Measurements from ENCODE around the gene MCC.

Gene MCC

DNA sequence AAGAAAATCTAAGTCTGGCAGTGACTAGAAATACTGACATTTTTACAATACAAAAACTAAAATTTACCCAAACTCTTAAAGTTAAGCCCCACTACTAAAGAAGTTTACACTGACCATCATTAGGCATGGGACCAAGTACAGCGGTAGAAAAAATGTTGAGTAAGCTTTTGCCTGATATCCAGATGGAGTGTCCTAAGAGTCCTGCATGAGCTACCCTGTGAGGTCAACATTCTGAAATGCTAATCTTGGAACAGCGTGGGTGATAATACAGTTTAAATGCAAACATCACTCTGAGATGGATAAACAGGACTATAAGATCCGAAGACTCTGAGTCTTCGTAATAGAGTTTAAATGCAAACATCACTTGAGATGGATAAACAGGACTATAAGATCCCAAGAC is 322.0 kb downstream of the MCC start:
- DNase-seq = no peak

DNA sequence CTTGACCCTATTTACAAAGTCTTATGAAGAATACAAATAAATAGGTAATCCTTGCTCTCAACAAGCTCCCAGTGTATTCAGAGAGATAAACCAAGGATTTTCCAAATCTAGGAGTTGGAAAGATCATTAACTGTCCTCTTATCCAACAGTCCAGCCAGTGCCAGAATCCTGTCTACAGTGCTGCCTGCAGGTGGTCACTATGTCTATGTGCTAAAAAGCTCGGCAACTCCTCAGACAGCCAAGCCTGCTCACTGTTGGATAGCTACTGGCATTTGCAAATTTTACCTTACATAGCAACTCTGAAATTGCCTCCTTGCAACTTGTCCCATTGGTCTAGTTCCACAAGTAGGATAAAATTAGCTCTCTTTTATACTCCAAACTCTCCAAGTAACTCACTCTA is 324.2 kb downstream of the MCC start:
- no peak for DNase-seq

DNA sequence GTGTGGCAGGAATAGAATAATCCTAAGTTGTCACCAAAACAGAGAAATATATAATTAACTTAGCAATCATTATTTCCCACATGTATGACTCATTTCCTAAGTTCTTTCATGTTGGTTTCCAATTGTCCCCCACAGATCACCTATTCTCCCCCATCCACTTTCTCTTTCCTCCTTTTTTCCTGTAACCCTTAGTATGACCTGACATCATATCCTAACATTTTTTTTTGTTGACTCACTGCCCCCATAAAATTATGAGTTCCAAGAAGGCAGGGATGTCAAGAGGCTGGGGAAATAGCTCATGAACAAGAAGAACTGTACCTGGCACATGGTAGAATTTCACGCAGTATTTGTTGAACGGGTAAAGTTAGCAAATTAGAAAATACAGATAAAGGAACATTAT is 324.9 kb downstream of the MCC start:
- DNase-seq = no peak

DNA sequence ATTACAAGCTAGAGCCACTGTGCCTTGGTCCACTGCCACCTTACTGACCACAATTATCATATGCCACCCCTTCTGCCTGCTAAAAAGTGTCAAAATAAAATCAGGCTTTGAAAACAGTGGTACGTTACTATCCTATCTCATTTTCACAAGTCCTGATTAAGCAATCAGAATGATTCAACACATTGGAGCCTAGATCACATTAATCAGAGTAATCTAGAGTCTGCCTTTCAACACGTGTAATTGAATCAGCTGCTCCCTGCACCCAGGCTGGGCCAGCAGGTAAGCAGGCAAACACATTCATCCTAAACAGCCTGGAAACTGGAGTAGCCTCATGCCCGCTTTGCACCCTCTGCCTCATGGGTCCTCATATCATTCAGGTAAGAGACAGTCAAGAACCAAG is 325.5 kb downstream of the MCC start:
- DNase-seq = no peak

DNA sequence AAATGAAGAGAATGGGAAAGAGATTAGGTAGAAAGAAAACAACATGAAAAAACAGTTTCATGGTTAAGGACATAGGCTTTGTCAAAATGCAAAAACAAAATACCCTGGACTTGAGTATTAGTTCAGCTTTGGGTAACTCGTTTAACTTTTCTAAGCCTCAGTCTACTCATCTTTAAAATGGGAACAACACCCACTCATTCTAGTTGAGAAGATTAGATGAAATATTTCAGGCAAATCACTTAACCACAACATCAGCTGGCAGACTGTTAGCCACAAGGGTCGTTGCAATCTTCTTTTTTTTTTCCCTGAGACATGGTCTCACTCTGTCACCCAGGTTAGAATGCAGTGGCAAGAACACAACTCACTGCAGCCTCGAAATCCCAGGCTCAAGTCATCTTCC is 326.0 kb downstream of the MCC start:
- no peak for DNase-seq

DNA sequence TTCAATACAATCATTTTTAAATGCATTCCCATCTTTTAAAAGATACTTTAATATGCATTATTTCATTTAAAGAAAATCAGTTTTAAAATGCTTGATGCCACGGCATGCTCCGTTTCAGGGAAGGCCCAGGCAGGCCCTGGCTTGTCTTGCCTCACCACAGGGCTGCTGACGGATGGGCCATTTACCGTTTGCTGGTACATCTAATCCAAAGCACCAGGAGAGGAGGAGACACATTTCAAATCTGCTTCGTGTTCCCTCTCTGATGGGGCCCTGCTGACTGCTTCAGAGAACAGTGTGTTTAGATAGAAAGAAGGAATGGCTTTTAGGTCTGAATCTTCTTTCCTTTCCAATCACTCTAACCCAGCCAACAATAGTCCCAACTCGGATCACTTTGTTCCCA is 326.4 kb downstream of the MCC start:
- DNase-seq = no peak

DNA sequence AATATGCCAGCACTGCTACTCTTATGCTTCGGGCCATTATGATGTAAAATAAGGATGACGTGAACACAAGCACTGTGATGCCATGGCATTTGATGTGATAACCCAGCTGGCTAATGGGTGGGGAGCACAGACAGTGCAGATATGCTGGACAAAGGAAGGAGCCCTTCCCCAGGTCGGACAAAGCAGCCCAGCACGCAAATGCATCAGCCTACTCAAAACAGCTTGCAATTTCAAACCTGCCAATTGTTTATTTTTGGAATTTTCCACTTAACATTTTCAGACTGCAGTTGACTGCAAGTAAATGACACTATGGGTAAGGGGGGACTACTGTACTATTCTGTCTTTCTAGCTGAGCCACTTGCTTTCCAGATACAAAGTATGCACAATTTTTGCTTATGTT is 330.4 kb downstream of the MCC start:
- DNase-seq = no peak

DNA sequence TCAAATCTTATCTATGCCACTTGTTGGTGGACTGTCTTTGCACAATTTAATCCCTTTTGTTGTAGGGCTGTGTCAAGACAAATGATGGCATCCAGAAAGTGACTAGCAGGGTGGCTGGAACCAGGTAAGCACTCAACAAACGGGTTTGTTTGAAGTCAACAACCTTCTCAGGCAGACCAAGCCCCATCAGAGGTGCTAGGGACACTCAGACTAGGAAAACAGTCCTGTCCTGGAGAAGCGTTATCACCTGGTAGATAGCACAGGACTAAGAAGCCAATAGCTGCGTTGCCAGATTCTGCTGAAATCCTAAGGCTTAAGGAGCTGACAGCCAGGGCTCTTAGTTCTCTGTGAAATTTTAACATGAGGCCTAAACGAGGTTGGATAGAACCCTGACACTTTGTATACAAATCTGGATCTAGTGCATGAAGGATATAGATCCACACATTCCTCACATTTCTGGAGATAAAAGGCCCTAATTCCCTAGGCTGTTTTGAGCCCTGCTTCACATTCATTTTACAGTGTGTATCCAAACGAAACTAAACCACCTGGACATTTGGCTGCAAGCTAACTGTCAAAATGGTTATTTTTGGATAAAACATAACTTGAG is 331.9 kb downstream of the MCC start:
- no peak for DNase-seq

DNA sequence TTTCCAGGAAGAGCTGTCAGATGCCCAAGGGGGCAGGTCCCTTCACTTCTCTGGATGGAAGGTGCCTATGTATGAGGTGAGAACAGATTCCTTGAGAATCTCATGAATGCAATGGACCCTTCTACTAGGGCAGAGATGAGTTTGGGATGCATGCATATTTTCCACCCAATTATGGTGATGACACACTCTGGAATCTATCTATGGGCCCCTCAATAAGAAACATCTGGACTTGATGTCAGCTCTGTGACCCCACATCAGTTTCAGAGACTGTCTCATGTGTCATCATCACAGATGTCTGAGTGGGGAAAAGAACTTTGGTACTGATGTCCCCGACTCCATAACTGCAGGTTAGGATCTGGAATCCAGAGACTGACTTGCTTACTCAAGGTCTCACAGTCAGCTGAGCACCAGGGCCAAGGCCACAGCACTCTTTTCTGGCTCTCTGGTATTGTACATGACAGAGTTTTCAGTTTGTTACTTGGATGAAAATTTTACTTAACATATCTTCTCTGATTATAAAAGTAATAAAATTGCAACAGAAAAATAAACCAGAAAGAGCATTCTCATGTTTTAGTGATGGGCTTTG is 334.6 kb downstream of the MCC start:
- no peak for DNase-seq

DNA sequence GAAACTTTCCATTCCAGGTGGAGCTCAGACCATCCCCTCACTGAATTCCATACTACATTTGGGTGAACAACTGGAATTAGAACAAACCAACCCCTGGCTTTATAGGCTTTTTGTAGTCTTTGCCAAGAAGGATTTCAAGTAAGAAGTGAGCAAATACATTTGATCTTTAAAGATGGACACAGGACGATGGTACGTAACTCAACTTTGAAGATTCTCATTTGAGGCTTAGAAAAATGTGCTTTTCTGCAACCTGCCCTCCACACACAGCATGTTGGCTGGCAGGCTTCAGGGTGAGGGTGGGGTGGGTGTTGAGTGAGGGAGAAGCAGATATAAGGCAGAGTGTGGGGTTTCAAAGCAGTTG is 335.9 kb downstream of the MCC start:
- no peak for DNase-seq

DNA sequence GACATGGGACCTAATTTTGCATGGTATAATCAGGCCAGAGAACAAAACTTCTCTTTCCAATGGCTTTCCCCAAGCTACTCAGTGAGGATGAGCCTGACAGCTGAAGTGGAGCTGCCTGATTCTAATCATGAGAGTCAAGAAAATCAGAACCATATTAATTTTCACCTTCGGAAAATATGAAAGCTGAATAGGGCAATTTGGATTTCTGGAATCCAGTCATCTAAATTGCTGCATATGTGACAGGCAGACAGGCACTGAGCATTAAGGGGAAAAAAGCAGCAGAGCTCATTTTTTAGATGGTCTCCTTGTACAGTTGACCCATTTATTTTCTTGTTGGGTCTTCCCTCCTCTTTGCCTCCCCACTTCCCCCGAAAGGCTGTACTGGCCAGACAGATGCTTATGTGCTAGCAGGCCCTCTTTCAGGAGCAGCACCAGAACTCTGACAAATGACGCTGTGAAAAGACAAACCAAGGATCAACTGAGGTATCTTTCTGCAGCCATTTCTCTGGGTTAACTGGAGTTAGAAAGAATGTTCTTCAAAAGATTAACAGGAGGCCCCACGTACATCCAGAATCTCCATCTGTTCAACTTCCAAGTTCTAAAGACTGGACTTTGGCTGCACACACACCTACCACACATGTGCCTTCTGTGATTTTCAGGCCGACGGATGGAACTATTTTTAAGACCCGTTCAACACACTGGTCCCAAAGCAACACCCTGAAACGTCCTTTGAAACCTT is 336.4 kb downstream of the MCC start:
- DNase-seq = no peak

DNA sequence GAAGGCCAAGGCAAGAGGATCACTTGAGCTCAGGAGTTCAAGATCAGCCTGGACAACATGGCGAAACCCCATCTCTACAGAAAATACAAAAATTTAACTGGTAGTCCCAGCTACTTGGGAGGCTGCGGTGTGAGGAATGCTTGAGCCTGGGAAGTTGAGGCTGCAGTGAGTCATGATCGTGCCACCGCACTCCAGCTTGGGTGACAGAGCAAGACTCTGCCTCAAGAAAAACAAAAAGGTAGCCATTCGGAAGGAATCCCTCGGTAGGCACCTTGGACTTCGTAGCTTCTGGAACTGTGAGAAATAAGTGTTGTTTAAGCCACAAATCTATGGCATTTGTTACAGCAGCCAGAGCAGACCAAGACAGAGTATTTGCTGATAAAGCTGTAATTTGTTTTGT is 337.4 kb downstream of the MCC start:
- DNase-seq = no peak

DNA sequence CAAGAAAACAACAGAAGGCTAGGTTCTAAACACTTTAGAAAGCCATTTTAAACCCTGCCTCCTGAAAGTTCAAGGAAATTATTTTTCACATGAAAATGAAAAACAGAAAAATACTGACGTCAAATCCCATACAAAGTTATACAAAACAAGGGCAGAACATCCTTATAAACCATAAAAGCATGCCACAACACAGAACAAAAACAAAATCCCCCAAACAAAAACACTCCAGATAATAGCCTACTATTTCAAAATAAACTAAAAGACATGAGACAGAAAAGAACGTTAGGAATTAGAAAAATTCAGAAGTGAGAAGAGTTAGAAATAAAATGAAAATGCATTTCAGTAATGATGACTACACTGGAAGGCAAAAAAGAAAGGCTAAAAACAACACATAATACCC is 338.0 kb downstream of the MCC start:
- DNase-seq = no peak

DNA sequence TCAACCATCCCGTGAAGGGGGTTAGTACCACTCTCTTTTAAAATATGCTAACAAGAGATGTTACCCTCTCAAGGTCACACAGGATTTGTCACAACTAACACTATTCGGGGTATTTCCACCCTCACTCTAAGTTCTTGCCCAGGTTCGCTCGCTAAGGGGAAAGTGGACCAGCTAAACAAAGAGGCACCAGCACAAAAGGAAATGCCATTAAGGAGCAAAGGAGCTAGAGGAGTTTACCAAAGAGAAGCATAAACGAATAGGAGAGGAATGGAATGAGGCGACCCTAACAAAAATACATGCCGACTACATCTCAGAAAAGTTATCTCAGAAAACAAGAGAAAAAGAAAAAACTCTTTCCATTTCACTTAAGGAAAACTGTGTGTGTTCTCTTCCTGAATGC is 340.7 kb downstream of the MCC start:
- DNase-seq = no peak

DNA sequence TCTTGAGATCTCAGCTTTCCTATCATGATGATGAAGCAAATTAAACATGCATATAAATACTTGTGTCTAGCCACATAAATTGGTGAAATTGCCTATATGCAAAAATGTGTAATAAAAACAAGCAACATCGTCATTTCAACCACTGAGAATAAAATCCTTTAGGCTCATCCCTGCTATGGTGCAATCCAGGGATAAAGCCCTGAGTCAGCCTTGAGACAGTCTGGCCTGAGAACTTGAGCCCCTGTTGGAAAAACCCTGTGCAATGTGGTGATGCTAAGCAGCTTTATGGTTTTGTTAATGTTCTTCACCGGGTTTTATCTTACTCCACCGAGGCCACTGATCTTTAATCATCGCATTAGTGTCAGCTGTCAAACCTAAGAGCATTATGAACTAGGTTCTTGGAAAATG is 341.1 kb downstream of the MCC start:
- no peak for DNase-seq

DNA sequence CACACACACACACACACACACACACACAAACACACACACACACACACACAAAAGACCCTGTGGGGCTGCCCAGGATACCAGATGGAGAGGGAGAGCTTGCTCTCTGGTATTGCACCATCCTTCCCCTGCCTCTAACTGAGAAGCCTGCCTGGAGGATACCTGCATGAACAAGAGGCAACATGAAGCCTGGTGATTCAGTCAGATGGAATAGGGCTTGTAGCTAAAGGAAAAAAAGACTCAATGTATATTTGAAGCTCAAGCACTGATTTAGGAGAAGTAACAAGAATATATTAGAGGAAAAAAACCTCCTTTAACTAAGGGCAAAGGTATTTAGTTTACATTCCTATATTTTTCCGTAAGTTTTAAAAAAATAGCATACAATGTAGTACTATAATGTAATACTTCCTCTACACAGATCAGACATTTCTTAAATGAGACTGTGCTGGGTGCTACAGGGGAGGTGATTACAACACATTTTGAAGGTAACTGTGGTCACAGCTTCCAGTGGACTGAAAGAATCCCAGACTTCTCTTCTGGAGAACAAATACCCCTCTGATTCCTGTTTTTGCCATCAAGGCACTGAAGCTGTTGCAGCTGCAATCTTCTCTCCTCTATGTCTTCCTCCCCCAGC is 342.4 kb downstream of the MCC start:
- DNase-seq = no peak

DNA sequence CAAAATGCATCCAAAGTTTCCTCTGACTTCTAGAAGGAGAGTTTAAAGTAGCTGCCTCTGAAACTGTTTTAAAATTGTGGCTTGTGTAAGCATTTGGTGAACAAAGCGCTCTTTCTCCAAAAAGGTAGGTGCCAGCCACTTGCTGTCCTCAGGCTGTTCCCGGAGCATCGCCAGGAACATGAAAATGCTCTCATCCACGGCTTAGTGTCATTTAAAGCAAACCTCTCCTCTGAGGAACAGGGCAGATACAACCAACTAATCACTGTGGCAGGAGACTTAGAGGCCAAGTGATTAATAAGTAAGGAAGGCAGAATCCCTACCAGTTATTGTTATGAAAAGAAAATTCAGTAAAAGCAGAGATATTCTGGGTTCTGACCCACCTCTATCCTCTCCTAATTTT is 346.1 kb downstream of the MCC start:
- DNase-seq = no peak

DNA sequence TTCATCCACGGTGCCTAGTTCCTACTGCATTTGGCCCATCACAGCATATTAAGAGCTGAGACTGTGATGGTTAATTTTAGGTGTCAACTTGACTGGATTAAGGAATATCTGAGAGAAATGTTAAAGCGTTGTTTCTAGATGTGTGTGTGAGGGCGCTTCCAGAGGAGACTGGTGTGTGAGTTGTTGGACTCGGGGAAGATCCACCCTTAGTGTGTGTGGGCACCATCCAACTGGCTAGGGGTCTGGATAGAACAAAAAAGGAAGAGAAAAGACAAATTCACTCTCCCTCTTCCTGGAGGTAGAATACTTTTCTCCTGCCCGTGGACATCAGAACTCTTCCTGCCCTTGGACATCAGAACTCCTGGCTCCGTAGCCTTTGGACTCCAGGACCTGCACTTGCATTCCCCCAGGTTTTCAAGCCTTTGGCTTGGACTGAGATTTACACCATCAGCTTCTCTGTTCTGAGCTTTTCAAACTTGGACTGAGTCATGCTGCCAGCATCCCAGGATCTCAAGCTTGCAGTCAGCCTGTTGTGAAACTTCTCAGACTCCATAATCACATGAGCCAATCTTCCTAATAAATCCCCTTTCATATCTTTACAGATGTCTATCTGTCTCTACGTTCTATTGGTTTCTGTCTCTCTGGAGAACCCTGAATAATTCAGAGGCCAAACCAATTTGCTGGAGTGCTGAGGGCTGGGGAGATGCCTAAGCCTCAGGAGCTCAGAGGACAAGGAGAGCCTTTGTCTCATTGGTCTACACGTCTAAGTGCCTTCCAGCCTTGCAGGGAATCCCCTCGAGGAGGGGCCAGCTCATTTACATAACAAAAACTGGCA is 347.2 kb downstream of the MCC start:
- DNase-seq = no peak

DNA sequence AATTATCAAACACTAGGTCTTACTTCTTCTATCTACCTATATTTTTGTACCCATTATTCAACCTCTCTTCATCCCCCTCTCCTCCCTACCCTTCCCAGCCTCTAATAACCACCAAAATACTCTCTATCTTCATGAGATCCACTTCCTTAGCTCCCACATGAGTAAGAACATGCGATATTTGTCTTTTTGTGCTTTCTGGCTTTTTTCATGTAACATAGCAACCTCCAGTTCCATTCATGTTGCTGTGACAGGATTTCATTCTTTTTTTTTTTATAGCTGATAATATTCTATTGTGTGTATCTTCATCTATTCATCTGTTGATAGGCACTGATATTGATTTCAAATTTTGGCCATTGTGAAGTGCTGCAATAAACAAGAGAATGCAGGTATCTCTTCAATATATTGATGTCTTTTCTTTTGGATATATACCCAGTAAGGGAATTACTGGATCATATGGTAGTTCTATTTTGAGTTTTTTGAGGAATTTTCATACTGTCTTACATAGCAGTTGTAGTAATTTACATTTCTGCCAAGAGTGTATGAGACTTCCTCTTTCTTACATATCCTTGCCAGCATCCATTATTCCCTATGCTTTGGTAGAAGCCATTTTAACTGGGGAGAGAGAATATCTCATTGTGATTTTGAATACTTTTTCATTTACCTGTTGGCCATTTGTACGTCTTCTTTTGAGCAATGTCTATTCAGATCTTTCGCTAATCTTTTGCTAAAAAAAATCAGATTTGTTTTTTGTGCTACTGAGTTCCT is 354.9 kb downstream of the MCC start:
- DNase-seq = no peak

DNA sequence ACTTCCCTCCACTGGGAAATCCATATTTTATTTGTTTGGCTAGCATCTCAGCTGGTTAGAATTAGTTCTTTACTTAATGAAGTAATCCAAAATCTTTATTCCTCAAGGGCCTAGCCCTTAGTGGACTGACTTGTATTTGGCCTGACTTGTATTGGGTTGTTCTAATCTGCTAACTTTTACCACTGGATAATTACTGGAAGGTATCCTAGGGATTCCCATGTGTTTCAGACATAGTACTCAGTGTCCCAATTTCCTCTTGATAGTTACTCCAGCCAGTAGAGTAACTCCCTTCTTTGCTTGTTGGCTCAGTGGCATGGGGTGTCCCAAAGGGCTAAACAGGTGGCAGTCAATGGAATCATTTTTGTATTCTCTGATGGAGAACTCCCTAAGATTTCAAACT is 355.7 kb downstream of the MCC start:
- DNase-seq = no peak

DNA sequence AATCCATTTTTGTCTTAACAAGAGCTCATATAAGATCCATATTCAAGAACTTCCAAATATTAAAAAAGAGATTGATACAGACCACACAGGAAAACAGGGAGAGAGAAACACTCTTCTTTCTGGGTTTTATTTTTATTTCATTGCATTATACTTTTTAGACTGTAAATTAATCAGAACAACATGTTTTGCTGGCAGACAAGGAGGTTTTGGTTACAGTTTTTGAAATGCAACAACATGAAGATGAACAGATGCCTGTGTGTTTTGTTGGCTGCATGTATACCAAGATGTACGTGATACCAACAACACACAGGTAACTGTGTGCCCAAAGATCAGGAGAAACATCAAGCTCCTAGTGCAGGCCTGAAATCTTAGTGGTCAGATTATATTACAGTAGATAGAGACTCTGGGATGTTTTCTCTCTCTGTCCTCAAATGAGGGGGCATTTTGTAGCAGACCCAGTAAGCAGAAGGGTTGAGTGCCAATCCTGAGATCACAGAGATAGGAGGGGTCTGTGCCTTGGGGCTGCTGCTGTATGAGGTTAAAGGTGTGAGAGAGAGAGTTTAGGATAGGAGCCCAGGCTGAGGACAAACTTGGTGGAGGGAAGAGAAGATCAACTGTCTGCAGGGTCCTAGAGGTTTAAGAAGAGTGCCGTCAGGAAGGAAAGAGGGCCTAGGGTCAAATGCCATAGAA is 359.5 kb downstream of the MCC start:
- no peak for DNase-seq

DNA sequence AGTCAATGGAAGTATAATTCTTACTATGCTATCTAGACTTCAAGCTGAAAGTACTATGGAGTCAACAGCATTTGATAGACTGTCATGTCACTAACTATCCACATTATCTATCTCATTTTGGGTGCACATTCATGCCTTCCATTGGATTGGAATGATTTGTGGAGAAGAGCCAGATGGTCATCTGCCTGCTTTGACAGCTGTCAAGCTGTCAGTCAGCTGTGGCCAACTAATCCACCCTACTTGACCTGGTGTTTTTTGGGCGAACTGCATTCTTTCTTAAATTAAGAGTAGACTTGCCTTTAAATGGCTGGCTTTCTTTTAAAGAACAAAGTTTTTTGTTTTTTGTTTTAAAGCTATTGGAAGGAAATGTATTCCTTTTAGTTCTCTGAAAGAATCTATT is 360.2 kb downstream of the MCC start:
- no peak for DNase-seq

Measured in CD4-positive, alpha-beta T cell treated with Interleukin-10 for 1 hour (primary cell).